Adrenal gland (tissue), 12 donors: ENCODE results near the gene TBC1D2B. TPM values are rescaled to one million over a fixed set of nuclear protein-coding genes. Genes with fewer than 3 reads are reported as not detected.

Experiments used
- DNase-seq, 7 donors: peaks; one replicate each; pipeline ENCODE4 v3.0.0-alpha.2; 2019 to 2020
- H3K27ac ChIP-seq, 5 donors: fragments of 200-600 bp; sonication (generic) in 4 of 5; 1 replicate in 3 of 5; 2 replicates in 2 of 5; pipeline versions ENCODE4 v1.5.1 to v1.8.0; 2016 to 2020; ENCODE audit warnings: mild to moderate bottlenecking in 1 of 5
- H3K27me3 ChIP-seq: fragments of 200-600 bp; 2 replicates; pipeline ENCODE4 v1.8.0; 2021
- H3K36me3 ChIP-seq, 2 donors: fragments of 200-600 bp; replicated peaks in 1 of 2; 1 replicate in 1 of 2; 2 replicates in 1 of 2; pipeline versions ENCODE4 v1.5.1 to v1.8.0; 2018 to 2022
- H3K4me1 ChIP-seq, 2 donors: fragments of 200-600 bp; replicated peaks in 1 of 2; 1 replicate in 1 of 2; 2 replicates in 1 of 2; pipeline versions ENCODE4 v1.5.1 to v1.8.0; 2018 to 2021
- H3K4me3 ChIP-seq, 4 donors: fragments of 200-600 bp; sonication (generic) in 3 of 4; one replicate each; pipeline ENCODE4 v1.5.1; 2016 to 2018
- H3K9me3 ChIP-seq, 3 donors: fragments of 200-600 bp; sonication (generic) in 1 of 3; replicated peaks in 1 of 3; 1 replicate in 2 of 3; 2 replicates in 1 of 3; pipeline versions ENCODE4 v1.5.1 to v1.8.0; 2016 to 2021
- CTCF ChIP-seq, 6 experiments: fragments of 450-650 bp in 4 of 6; fragments of 200-600 bp in 2 of 6; sonication (generic) in 1 of 6; IDR thresholded peaks; 1 replicate in 5 of 6; 2 replicates in 1 of 6; pipeline versions ENCODE4 v1.5.1 to v1.8.0; 2016 to 2021; ENCODE audit warnings: antibody characterized with exemption in 6 of 6, mild to moderate bottlenecking in 2 of 6, moderate library complexity in 1 of 6
- POLR2A ChIP-seq, 2 donors: fragments of 450-650 bp; IDR thresholded peaks; one replicate each; pipeline ENCODE4 v1.6.1; 2017; ENCODE audit warnings: antibody characterized with exemption in 2 of 2, mild to moderate bottlenecking in 2 of 2, moderate library complexity in 1 of 2
- WGBS, 4 donors: extraction: QIAGEN DNeasy Blood & Tissue Kit in 2 of 4; methylation state at CpG; one replicate each; pipeline versions ENCODE4 v1.1.5 to v1.1.7; 2013 to 2017; 5-methylcytosine and 5-hydroxymethylcytosine counted together
- intact Hi-C, 2 donors: fragments of 100-400 bp; cut with DNase I; formaldehyde crosslinking; loops; one replicate each; pipeline versions ENCODE4 v1.14.1 to v1.15.0; 2022 to 2023
- polyA plus RNA-seq, 3 donors: library from polyadenylated mRNA; stranded (reverse); fragments of 200-250 nt in 2 of 3; fragments of 350-450 nt in 1 of 3; fragmentation: Illumina TruSeq in 1 of 3; extraction: RNeasy Lipid Tissue Mini Kit (QIAGEN cat#74804) in 1 of 3; gene quantifications; one replicate each; pipeline ENCODE4 v1.2.3, GENCODE V29; 2013 to 2014
- total RNA-seq, 9 donors: library from RNA; depleted of rRNA in 4 of 9; stranded (reverse); fragments of >200 nt in 4 of 9; fragments of 120-200 nt in 1 of 9; fragmentation: NEBNext Ultra II Directional in 1 of 9; extraction: Animal tissue kit (Norgen Biotek cat#: 25700) in 1 of 9; gene quantifications; one replicate each; pipeline versions ENCODE4 v1.1.0 to v1.2.4, GENCODE V29; 2013 to 2023
- donor health status: healthy with polysubstance abuse.
- donor health status: Bipolar disorder and iron deficiency.
- donor health status: DM: yes; HTN: yes; CAD: no.
- donor health status: DM: no; HTN: no; CAD: no.
- donor health status: DM: no; HTN: no; CAD: no.
- donor health status: DM: yes; HTN: yes; CAD: no.

The TBC1D2B gene
- total and polyA plus RNA-seq, 12 donors = 16.3 to 95.0 (median 54.6) TPM

- H3K27ac ChIP-seq = peak overlapping the region in 2 of 5 donors; percentile 62 to 66
- peaks cover 0 to 19% of the 10 kb centered on the region in 2 donors for H3K36me3 ChIP-seq
- WGBS, 4 donors = 59 to 73% (median 67%) methylated on average over 6 of the region's 6 CpGs
- intact Hi-C loops = no loop called here
- H3K4me3 ChIP-seq = no peak overlapping the region
- peak in 1 of 7 donors; percentile 33 for DNase-seq
- H3K4me1 ChIP-seq = peaks cover 18 to 76% of the 10 kb centered on the region in 2 donors
- no peak for TF ChIP-seq CTCF (IDR thresholded peaks at IDR 0.05)
- TF ChIP-seq POLR2A (IDR thresholded peaks at IDR 0.05) = no peak
- no peaks in the 10 kb centered on the region for H3K9me3 ChIP-seq
- H3K27me3 ChIP-seq = no peaks in the 10 kb centered on the region
These were observed 43.6 kb downstream of the TBC1D2B start for GRCh38 chr15:78033864-78034263.

DNA sequence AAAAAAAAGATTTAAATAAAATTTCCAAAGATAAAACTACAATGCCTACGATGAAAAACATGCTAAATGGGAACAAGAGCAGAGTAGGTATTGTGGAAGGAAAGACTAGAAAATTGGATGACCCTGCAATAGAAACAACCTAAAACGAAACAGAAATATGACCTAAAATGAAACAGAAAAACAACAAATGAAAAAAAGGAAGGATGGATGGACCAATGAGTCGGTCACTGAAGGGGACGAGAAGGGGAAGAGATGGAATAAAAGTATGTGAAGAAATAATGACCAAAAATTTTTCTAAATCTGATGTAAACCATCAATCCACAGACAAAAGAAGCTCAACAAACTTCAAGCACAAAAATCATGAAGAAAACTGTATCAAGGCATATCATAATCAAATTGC, 44.8 kb downstream of the TBC1D2B start:
- WGBS, 4 donors = 66 to 81% (median 73%) methylated on average over 4 of the region's 4 CpGs
- H3K9me3 ChIP-seq = no peaks in the 10 kb centered on the region
- H3K4me3 ChIP-seq = no peak overlapping the region
- TF ChIP-seq POLR2A (IDR thresholded peaks at IDR 0.05) (no peak), CTCF (IDR thresholded peaks at IDR 0.05) (no peak)
- peaks cover 0 to 30% of the 10 kb centered on the region in 2 donors for H3K36me3 ChIP-seq
- H3K27me3 ChIP-seq = no peaks in the 10 kb centered on the region
- no peak for DNase-seq
- peak overlapping the region in 2 of 5 donors; percentile 15 to 19 for H3K27ac ChIP-seq
- intact Hi-C loops = no loop called here
- peaks cover 18 to 64% of the 10 kb centered on the region in 2 donors for H3K4me1 ChIP-seq

DNA sequence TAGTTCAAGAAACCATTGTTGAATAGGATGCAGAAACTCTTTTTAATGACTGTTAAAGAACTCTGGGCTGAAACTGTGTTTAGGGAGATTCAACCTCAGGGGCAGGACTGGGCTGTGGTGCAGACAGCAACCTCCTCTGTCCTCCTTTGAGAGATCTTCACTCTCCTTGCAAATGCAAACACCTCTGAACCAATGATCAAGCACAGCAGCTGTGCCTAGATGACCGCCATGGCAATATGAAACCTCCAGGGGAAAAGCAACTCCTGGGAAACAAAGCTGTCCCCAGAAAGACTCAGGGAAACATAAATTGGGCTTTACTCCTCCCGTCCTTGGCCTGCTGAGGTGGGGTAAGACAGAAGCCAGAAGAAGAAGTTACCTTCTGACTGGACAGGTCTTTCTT, 52.6 kb downstream of the TBC1D2B start:
- H3K27me3 ChIP-seq = no peaks in the 10 kb centered on the region
- peaks cover 15 to 36% of the 10 kb centered on the region in 2 donors for H3K4me1 ChIP-seq
- no peak for TF ChIP-seq POLR2A (IDR thresholded peaks at IDR 0.05)
- no peak for TF ChIP-seq CTCF (IDR thresholded peaks at IDR 0.05)
- WGBS, 4 donors = 76 to 94% (median 81%) methylated on average over 2 of the region's 2 CpGs
- H3K36me3 ChIP-seq = peaks cover 0 to 79% of the 10 kb centered on the region in 2 donors
- no peaks in the 10 kb centered on the region for H3K9me3 ChIP-seq
- DNase-seq = peak in 1 of 7 donors; percentile 30
- intact Hi-C loops = no loop called here
- H3K4me3 ChIP-seq = no peak overlapping the region
- peak overlapping the region in 3 of 5 donors; percentile 36 to 86 (median 75) for H3K27ac ChIP-seq

GRCh38 chr15:78024519-78024870, 53.0 kb downstream of the TBC1D2B start:
- no peak for DNase-seq
- WGBS, 4 donors = 47 to 62% (median 55%) methylated on average over 2 of the region's 2 CpGs
- intact Hi-C loops = no loop called here
- Histone ChIP-seq H3K4me1 (peaks cover 15 to 36% of the 10 kb centered on the region in 2 donors), H3K27me3 (no peaks in the 10 kb centered on the region), H3K9me3 (no peaks in the 10 kb centered on the region), H3K27ac (peak overlapping the region in 4 of 5 donors; percentile 36 to 86 (median 56)), H3K36me3 (peaks cover 0 to 77% of the 10 kb centered on the region in 2 donors), H3K4me3 (no peak overlapping the region)
- TF ChIP-seq POLR2A (IDR thresholded peaks at IDR 0.05) (no peak), CTCF (IDR thresholded peaks at IDR 0.05) (no peak)
